ENCODE results near the gene IFNGR1. TPM values are rescaled to one million over a fixed set of nuclear protein-coding genes. Genes with fewer than 3 reads are reported as not detected.

Gene IFNGR1
- total and polyA plus RNA-seq, 10 of the 15 experiments (the other 5 are each of a cell fraction or from before 2014, with no cell fraction given) = 89.0 to 296 (median 138) TPM

DNA sequence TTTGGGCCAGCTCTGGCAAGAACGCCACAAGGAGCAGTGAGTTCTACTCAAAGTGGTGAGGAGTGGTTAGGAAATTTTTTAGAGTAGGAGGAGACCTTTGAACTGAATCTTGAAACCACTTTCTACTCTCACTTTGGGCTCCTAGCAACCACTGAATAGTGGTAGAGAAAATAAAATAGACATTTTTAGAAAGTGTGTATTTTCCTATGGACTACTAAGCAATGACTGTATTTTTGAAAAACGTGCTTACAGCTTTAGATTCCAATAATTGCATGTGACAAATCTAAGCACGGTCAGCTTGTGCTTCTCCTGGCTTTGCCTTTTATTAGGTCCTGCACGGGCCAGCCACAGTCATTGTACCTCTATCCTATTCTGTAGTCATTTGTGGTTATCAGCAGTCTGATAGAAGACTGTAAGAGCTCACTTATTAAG lies 8.7 kb upstream of the IFNGR1 start (continued):
- TF ChIP-seq, protein P1, sequence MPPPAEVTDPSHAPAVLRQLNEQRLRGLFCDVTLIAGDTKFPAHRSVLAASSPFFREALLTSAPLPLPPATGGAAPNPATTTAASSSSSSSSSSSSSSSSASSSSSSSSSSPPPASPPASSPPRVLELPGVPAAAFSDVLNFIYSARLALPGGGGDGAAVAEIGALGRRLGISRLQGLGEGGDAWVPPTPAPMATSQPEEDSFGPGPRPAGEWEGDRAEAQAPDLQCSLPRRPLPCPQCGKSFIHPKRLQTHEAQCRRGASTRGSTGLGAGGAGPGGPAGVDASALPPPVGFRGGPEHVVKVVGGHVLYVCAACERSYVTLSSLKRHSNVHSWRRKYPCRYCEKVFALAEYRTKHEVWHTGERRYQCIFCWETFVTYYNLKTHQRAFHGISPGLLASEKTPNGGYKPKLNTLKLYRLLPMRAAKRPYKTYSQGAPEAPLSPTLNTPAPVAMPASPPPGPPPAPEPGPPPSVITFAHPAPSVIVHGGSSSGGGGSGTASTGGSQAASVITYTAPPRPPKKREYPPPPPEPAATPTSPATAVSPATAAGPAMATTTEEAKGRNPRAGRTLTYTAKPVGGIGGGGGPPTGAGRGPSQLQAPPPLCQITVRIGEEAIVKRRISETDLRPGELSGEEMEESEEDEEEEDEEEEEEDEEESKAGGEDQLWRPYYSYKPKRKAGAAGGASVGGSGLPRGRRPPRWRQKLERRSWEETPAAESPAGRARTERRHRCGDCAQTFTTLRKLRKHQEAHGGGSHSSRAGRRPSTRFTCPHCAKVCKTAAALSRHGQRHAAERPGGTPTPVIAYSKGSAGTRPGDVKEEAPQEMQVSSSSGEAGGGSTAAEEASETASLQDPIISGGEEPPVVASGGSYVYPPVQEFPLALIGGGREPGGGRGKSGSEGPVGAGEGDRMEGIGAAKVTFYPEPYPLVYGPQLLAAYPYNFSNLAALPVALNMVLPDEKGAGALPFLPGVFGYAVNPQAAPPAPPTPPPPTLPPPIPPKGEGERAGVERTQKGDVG (CRISPR knock-in tag; IDR thresholded peaks at IDR 0.05) = no peak
- TF ChIP-seq ESRRA (IDR thresholded peaks at IDR 0.05; ENCODE audit: low read length) = no peak
- TF ChIP-seq EGR1 (IDR thresholded peaks at IDR 0.05; ENCODE audit: borderline replicate concordance in 1 of 2, low read depth in 2 of 2, low read length in 2 of 2) = no peak
- TF ChIP-seq CHD1 (IDR thresholded peaks at IDR 0.05; ENCODE audit: low read depth, low read length) = no peak
- peak; percentile 78 for TF ChIP-seq IKZF1 (conservative IDR thresholded peaks at IDR 0.05)
- TF ChIP-seq CBX5 (IDR thresholded peaks at IDR 0.05; ENCODE audit: low read depth) = no peak
- TF ChIP-seq, protein P2, sequence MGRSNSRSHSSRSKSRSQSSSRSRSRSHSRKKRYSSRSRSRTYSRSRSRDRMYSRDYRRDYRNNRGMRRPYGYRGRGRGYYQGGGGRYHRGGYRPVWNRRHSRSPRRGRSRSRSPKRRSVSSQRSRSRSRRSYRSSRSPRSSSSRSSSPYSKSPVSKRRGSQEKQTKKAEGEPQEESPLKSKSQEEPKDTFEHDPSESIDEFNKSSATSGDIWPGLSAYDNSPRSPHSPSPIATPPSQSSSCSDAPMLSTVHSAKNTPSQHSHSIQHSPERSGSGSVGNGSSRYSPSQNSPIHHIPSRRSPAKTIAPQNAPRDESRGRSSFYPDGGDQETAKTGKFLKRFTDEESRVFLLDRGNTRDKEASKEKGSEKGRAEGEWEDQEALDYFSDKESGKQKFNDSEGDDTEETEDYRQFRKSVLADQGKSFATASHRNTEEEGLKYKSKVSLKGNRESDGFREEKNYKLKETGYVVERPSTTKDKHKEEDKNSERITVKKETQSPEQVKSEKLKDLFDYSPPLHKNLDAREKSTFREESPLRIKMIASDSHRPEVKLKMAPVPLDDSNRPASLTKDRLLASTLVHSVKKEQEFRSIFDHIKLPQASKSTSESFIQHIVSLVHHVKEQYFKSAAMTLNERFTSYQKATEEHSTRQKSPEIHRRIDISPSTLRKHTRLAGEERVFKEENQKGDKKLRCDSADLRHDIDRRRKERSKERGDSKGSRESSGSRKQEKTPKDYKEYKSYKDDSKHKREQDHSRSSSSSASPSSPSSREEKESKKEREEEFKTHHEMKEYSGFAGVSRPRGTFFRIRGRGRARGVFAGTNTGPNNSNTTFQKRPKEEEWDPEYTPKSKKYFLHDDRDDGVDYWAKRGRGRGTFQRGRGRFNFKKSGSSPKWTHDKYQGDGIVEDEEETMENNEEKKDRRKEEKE (IDR thresholded peaks at IDR 0.05) = no peak
- 0 out of 3 replicates have a peak, but pooled peaks have one; percentile 16 for TF ChIP-seq POU2F2 (IDR thresholded peaks at IDR 0.05; ENCODE audit: borderline replicate concordance, low read depth, low read length)
- no peak for TF ChIP-seq KDM1A (IDR thresholded peaks at IDR 0.05; ENCODE audit: borderline replicate concordance)
- no peak for TF ChIP-seq SIN3A (IDR thresholded peaks at IDR 0.05; ENCODE audit: low read depth, low read length)
- TF ChIP-seq, protein P3, sequence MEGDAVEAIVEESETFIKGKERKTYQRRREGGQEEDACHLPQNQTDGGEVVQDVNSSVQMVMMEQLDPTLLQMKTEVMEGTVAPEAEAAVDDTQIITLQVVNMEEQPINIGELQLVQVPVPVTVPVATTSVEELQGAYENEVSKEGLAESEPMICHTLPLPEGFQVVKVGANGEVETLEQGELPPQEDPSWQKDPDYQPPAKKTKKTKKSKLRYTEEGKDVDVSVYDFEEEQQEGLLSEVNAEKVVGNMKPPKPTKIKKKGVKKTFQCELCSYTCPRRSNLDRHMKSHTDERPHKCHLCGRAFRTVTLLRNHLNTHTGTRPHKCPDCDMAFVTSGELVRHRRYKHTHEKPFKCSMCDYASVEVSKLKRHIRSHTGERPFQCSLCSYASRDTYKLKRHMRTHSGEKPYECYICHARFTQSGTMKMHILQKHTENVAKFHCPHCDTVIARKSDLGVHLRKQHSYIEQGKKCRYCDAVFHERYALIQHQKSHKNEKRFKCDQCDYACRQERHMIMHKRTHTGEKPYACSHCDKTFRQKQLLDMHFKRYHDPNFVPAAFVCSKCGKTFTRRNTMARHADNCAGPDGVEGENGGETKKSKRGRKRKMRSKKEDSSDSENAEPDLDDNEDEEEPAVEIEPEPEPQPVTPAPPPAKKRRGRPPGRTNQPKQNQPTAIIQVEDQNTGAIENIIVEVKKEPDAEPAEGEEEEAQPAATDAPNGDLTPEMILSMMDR (IDR thresholded peaks at IDR 0.05 in 2 of 3, conservative IDR thresholded peaks at IDR 0.05 in 1 of 3; ENCODE audit: control insufficient read depth in 2 of 3, extremely low read depth in 1 of 3, insufficient read depth in 1 of 3, low read depth in 3 of 3, low read length in 3 of 3) = no peak
- peak; percentile 9; the same call in 1 of the 2 replicates for TF ChIP-seq CREB1 (IDR thresholded peaks at IDR 0.05; ENCODE audit: low read depth)
- no peak for TF ChIP-seq SMAD5 (IDR thresholded peaks at IDR 0.05; ENCODE audit: low read depth)
- TF ChIP-seq, protein P4, sequence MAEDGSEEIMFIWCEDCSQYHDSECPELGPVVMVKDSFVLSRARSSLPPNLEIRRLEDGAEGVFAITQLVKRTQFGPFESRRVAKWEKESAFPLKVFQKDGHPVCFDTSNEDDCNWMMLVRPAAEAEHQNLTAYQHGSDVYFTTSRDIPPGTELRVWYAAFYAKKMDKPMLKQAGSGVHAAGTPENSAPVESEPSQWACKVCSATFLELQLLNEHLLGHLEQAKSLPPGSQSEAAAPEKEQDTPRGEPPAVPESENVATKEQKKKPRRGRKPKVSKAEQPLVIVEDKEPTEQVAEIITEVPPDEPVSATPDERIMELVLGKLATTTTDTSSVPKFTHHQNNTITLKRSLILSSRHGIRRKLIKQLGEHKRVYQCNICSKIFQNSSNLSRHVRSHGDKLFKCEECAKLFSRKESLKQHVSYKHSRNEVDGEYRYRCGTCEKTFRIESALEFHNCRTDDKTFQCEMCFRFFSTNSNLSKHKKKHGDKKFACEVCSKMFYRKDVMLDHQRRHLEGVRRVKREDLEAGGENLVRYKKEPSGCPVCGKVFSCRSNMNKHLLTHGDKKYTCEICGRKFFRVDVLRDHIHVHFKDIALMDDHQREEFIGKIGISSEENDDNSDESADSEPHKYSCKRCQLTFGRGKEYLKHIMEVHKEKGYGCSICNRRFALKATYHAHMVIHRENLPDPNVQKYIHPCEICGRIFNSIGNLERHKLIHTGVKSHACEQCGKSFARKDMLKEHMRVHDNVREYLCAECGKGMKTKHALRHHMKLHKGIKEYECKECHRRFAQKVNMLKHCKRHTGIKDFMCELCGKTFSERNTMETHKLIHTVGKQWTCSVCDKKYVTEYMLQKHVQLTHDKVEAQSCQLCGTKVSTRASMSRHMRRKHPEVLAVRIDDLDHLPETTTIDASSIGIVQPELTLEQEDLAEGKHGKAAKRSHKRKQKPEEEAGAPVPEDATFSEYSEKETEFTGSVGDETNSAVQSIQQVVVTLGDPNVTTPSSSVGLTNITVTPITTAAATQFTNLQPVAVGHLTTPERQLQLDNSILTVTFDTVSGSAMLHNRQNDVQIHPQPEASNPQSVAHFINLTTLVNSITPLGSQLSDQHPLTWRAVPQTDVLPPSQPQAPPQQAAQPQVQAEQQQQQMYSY (CRISPR knock-in tag; IDR thresholded peaks at IDR 0.05) = no peak
- TF ChIP-seq PML (IDR thresholded peaks at IDR 0.05; ENCODE audit: low read length) = no peak
- TF ChIP-seq TBL1XR1 (IDR thresholded peaks at IDR 0.05; ENCODE audit: low read depth, low read length) = peak; percentile 71; the same call in 1 of the 2 replicates
- TF ChIP-seq BHLHE40 (IDR thresholded peaks at IDR 0.05; ENCODE audit: borderline replicate concordance in 1 of 2, low read depth in 2 of 2, low read length in 1 of 2) = peak; percentile 79 to 88
- TF ChIP-seq IRF4 (IDR thresholded peaks at IDR 0.05; ENCODE audit: low read depth, low read length) = 0 out of 2 replicates have a peak, but pooled peaks have one; percentile 25
- peak; percentile 62; the same call in 1 of the 2 replicates for TF ChIP-seq MTA2 (IDR thresholded peaks at IDR 0.05; ENCODE audit: low read depth)

Data from GM12878 (cell line).